Nephron (organoid): ENCODE data around the gene SRSF3.
A peak's percentile ranks its signal among the peaks of the same experiment; 100 is the strongest.
"Not testable (repeated sequence)": the region's sequence is repeated elsewhere in the genome, so short reads cannot be mapped to it uniquely, and the experiment has no call there.

Source experiments
- H3K27ac Mint-ChIP-seq, 3 experiments: 2 replicates each; pipeline ENCODE4 v1.8.0; 2020; ENCODE audit warnings: mixed read lengths in 3 of 3, mild to moderate bottlenecking in 2 of 3, moderate library complexity in 1 of 3
- H3K27me3 Mint-ChIP-seq: 2 replicates; pipeline ENCODE4 v1.8.0; 2021; ENCODE audit warnings: low read depth, mild to moderate bottlenecking, moderate library complexity, mixed read lengths
- H3K36me3 Mint-ChIP-seq: 2 replicates; pipeline ENCODE4 v1.8.0; 2020; ENCODE audit warnings: low read depth, mixed read lengths
- H3K4me1 Mint-ChIP-seq: 2 replicates; pipeline ENCODE4 v1.8.0; 2020; ENCODE audit warnings: mixed read lengths
- H3K4me3 Mint-ChIP-seq, 3 experiments: 2 replicates each; pipeline ENCODE4 v1.8.0; 2020; ENCODE audit warnings: mild to moderate bottlenecking in 3 of 3, mixed read lengths in 3 of 3, moderate library complexity in 2 of 3
- H3K9me3 Mint-ChIP-seq: 2 replicates; pipeline ENCODE4 v1.8.0; 2020; ENCODE audit warnings: mixed read lengths
- CTCF ChIP-seq, 3 experiments: fragments of 200-600 bp; sonication (generic); IDR thresholded peaks; one replicate each; pipeline ENCODE4 v1.5.0; 2021; ENCODE audit warnings: antibody characterized with exemption in 3 of 3; ENCODE audit not compliant: unreplicated experiment in 3 of 3

The SRSF3 gene

GRCh38 chr6:36608788-36609563, 14.8 kb downstream of the SRSF3 start:
- Mint-ChIP-seq H3K4me1 (peaks cover 27% of the 10 kb centered on the region), H3K4me3 (no peak overlapping the region), H3K36me3 (peaks cover 90% of the 10 kb centered on the region), H3K27me3 (no peaks in the 10 kb centered on the region), H3K9me3 (peaks cover 2% of the 10 kb centered on the region), H3K27ac (peak overlapping the region in 2 of 3 experiments; percentile 32 to 65)
- no peak for TF ChIP-seq CTCF (IDR thresholded peaks at IDR 0.05; ENCODE audit: unreplicated experiment in 3 of 3)

GRCh38 chr6:36609582-36609981, 15.4 kb downstream of the SRSF3 start:
- H3K4me3 Mint-ChIP-seq = no peak overlapping the region

GRCh38 chr6:36610041-36610955, 16.1 kb downstream of the SRSF3 start:
- Mint-ChIP-seq H3K36me3 (peaks cover 85% of the 10 kb centered on the region), H3K27ac (peak overlapping the region in 1 of 3 experiments; percentile 27), H3K4me1 (peaks cover 19% of the 10 kb centered on the region), H3K4me3 (no peak overlapping the region), H3K9me3 (peaks cover 2% of the 10 kb centered on the region), H3K27me3 (no peaks in the 10 kb centered on the region)
- TF ChIP-seq CTCF (IDR thresholded peaks at IDR 0.05; ENCODE audit: unreplicated experiment in 3 of 3) = no peak

More at GRCh38 chr6:36609582-36609981, 15.4 kb downstream of the SRSF3 start:
- Mint-ChIP-seq H3K27ac (peak overlapping the region in 2 of 3 experiments; percentile 21 to 27), H3K27me3 (no peaks in the 10 kb centered on the region), H3K9me3 (peaks cover 2% of the 10 kb centered on the region), H3K4me1 (peaks cover 21% of the 10 kb centered on the region), H3K36me3 (peaks cover 87% of the 10 kb centered on the region)
- TF ChIP-seq CTCF (IDR thresholded peaks at IDR 0.05; ENCODE audit: unreplicated experiment in 3 of 3) = no peak

- peaks cover 15% of the 10 kb centered on the region for H3K4me1 Mint-ChIP-seq
- H3K36me3 Mint-ChIP-seq = peaks cover 80% of the 10 kb centered on the region
- TF ChIP-seq CTCF (IDR thresholded peaks at IDR 0.05; ENCODE audit: unreplicated experiment in 3 of 3) = no peak
- H3K27me3 Mint-ChIP-seq = no peaks in the 10 kb centered on the region
- H3K27ac Mint-ChIP-seq = peak overlapping the region in 1 of 3 experiments; percentile 33
- no peak overlapping the region for H3K4me3 Mint-ChIP-seq
- peaks cover 2% of the 10 kb centered on the region for H3K9me3 Mint-ChIP-seq
These were observed 16.8 kb downstream of the SRSF3 start for GRCh38 chr6:36610956-36611336.

GRCh38 chr6:36611679-36612078, 17.5 kb downstream of the SRSF3 start:
- H3K27ac Mint-ChIP-seq, H3K27me3 Mint-ChIP-seq, H3K4me3 Mint-ChIP-seq, H3K9me3 Mint-ChIP-seq: not testable (repeated sequence)
- H3K36me3 Mint-ChIP-seq = peaks cover 74% of the 10 kb centered on the region
- peaks cover 14% of the 10 kb centered on the region for H3K4me1 Mint-ChIP-seq

- peaks cover 14% of the 10 kb centered on the region for H3K4me1 Mint-ChIP-seq
- H3K36me3 Mint-ChIP-seq = peaks cover 72% of the 10 kb centered on the region
- peaks cover 2% of the 10 kb centered on the region for H3K9me3 Mint-ChIP-seq
- no peak for TF ChIP-seq CTCF (IDR thresholded peaks at IDR 0.05; ENCODE audit: unreplicated experiment in 3 of 3)
- no peak overlapping the region for H3K4me3 Mint-ChIP-seq
- no peaks in the 10 kb centered on the region for H3K27me3 Mint-ChIP-seq
- no peak overlapping the region for H3K27ac Mint-ChIP-seq
These were observed 18.0 kb downstream of the SRSF3 start for GRCh38 chr6:36612101-36612625.
